HAP-1 (cell line): ENCODE data around the gene DMBX1.

Source experiments
- DNase-seq, 2 experiments: peaks; one replicate each; pipeline ENCODE4 v3.0.0-alpha.2; 2016 to 2020; ENCODE audit warnings: low spot score in 2 of 2
- H3K27me3 ChIP-seq: fragments of 250-450 bp; sonication (Bioruptor Pico); 2 replicates; pipeline ENCODE4 v1.5.1; 2020; ENCODE audit warnings: low read depth, mild to moderate bottlenecking, moderate library complexity
- H3K36me3 ChIP-seq: fragments of 250-450 bp; sonication (Bioruptor Pico); replicated peaks from 2 replicates; pipeline ENCODE4 v1.5.1; 2020; ENCODE audit warnings: mild to moderate bottlenecking
- H3K4me1 ChIP-seq: fragments of 250-450 bp; sonication (Bioruptor Pico); 2 replicates; pipeline ENCODE4 v1.5.1; 2020; ENCODE audit warnings: mild to moderate bottlenecking
- H3K4me3 ChIP-seq: fragments of 250-450 bp; sonication (Bioruptor Pico); 2 replicates; pipeline ENCODE4 v1.5.1; 2020; ENCODE audit warnings: mild to moderate bottlenecking, moderate library complexity
- H3K9me3 ChIP-seq: fragments of 250-450 bp; sonication (Bioruptor Pico); 2 replicates; pipeline ENCODE4 v1.5.1; 2020; ENCODE audit warnings: mild to moderate bottlenecking, moderate library complexity
- in situ Hi-C: fragments of 300-500 bp; cut with MboI; formaldehyde crosslinking; loops from 3 replicates; pipeline ENCODE4 v1.14.3; 2020; ENCODE audit warnings: low sequenced_read_pairs, inconsistent platforms, mixed read lengths

Gene DMBX1

GRCh38 chr1:46480959-46481646 lies 8.5 kb upstream of the DMBX1 start:
- Histone ChIP-seq H3K4me3 (no peak overlapping the region), H3K27me3 (no peaks in the 10 kb centered on the region), H3K9me3 (no peaks in the 10 kb centered on the region), H3K36me3 (no peaks in the 10 kb centered on the region), H3K4me1 (no peaks in the 10 kb centered on the region)
- in situ Hi-C loops, result no loop called here
- DNase-seq, result no peak

GRCh38 chr1:46481961-46482360 lies 7.7 kb upstream of the DMBX1 start:
- no peaks in the 10 kb centered on the region for H3K36me3 ChIP-seq
- no peaks in the 10 kb centered on the region for H3K27me3 ChIP-seq
- in situ Hi-C loops, result no loop called here
- DNase-seq, result no peak
- no peaks in the 10 kb centered on the region for H3K4me1 ChIP-seq
- H3K9me3 ChIP-seq, result no peaks in the 10 kb centered on the region
- no peak overlapping the region for H3K4me3 ChIP-seq

- H3K4me3 ChIP-seq, result no peak overlapping the region
- no peak for DNase-seq
- no peaks in the 10 kb centered on the region for H3K36me3 ChIP-seq
- in situ Hi-C loops, result no loop called here
- H3K27me3 ChIP-seq, result no peaks in the 10 kb centered on the region
- no peaks in the 10 kb centered on the region for H3K4me1 ChIP-seq
- H3K9me3 ChIP-seq, result no peaks in the 10 kb centered on the region
These were observed 6.0 kb upstream of the DMBX1 start for GRCh38 chr1:46483589-46483988.

GRCh38 chr1:46484783-46485490 lies 4.7 kb upstream of the DMBX1 start:
- in situ Hi-C loops, result no loop called here
- Histone ChIP-seq H3K4me3 (no peak overlapping the region), H3K27me3 (no peaks in the 10 kb centered on the region; the same call in 1 of the 2 replicates), H3K9me3 (no peaks in the 10 kb centered on the region), H3K4me1 (no peaks in the 10 kb centered on the region), H3K36me3 (no peaks in the 10 kb centered on the region)
- DNase-seq, result no peak

- Histone ChIP-seq H3K4me3 (no peak overlapping the region), H3K27me3 (peaks cover 4% of the 10 kb centered on the region)
These were observed 3.8 kb upstream of the DMBX1 start for GRCh38 chr1:46485564-46486431.

DNA sequence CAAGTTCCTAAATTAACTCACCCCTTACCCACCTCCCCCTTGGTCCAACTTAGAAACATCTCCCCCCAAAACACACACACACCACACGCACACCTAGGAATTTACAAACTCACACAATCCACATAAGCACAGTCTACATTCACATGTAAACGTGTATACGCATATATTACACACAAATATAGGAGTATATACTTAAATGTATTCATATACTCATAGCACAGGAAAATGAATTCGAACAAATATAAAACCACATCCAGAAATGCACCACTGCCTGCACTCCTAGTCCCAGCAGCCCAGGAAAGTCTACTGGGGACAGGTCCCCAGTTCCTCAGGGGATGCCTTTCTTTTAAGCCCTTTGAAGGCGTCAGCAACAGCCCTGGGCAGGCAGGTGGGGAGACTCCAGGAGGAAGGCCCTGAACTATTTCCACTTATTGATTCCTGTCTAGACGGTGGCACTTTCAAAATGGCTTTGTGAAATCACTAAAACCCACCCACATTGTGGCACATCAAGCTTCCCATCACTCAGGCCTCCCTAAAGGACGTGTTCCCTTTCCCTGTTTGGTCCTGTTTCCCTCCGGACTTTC lies 3.1 kb upstream of the DMBX1 start:
- in situ Hi-C loops, result no loop called here
- Histone ChIP-seq H3K36me3 (no peaks in the 10 kb centered on the region), H3K9me3 (no peaks in the 10 kb centered on the region), H3K27me3 (peaks cover 5% of the 10 kb centered on the region), H3K4me3 (no peak overlapping the region), H3K4me1 (no peaks in the 10 kb centered on the region)
- no peak for DNase-seq

More at GRCh38 chr1:46485564-46486431, 3.8 kb upstream of the DMBX1 start:
- no peaks in the 10 kb centered on the region for H3K4me1 ChIP-seq
- H3K36me3 ChIP-seq, result no peaks in the 10 kb centered on the region
- DNase-seq, result no peak
- in situ Hi-C loops, result no loop called here
- H3K9me3 ChIP-seq, result no peaks in the 10 kb centered on the region

DNA sequence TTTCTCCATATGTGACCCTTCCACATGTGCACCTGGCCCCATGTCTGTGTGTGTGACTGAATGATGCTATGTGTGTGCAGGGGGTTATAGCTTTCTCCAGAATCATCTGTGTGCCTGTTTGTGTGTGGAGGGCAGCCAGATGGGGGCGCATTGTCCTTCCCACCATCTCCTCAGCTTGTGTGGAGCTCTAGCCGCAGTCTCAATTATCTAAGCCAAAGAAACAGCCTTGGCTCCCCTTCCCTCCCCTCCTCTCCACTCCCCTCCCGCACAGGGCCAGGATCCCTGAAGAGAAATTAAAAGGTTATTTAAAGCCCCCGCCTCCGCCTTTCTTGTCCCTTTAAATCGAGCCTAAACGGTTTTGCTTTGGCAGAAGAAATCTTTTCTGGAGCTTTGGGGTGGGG lies 1.8 kb upstream of the DMBX1 start:
- peaks cover 5% of the 10 kb centered on the region for H3K27me3 ChIP-seq
- in situ Hi-C loops, result no loop called here
- H3K4me1 ChIP-seq, result no peaks in the 10 kb centered on the region
- no peaks in the 10 kb centered on the region for H3K36me3 ChIP-seq
- H3K9me3 ChIP-seq, result no peaks in the 10 kb centered on the region
- peak in 1 of 2 experiments; percentile 57 for DNase-seq
- no peak overlapping the region for H3K4me3 ChIP-seq

GRCh38 chr1:46488343-46489168 lies 1.1 kb upstream of the DMBX1 start:
- Histone ChIP-seq H3K36me3 (no peaks in the 10 kb centered on the region), H3K4me1 (no peaks in the 10 kb centered on the region), H3K4me3 (no peak overlapping the region), H3K27me3 (peaks cover 5% of the 10 kb centered on the region), H3K9me3 (no peaks in the 10 kb centered on the region)
- no peak for DNase-seq
- in situ Hi-C loops, result no loop called here

- peak overlapping the region; percentile 51 for H3K4me3 ChIP-seq
- H3K9me3 ChIP-seq, result no peaks in the 10 kb centered on the region
- no peaks in the 10 kb centered on the region for H3K4me1 ChIP-seq
- peaks cover 5% of the 10 kb centered on the region for H3K27me3 ChIP-seq
- no peaks in the 10 kb centered on the region for H3K36me3 ChIP-seq
- no peak for DNase-seq
- in situ Hi-C loops, result no loop called here
These were observed 433 bp upstream of the DMBX1 start for GRCh38 chr1:46489169-46489637.

DNA sequence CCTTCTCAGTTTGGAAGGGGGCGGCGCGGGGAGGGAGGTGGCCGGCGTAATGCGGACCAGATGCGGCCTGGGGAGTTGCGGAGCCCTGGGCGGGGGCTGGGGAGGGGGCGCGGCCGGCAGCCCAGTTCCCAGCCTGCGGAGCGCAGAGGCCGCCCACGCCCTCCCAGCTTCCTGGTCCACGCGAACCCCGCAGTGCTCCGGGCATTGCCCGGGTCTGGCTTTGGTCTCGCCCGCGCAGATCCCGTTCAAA lies 695 bp downstream of the DMBX1 start:
- H3K9me3 ChIP-seq, result no peaks in the 10 kb centered on the region
- no peak for DNase-seq
- no peaks in the 10 kb centered on the region for H3K36me3 ChIP-seq
- in situ Hi-C loops, result no loop called here
- peak overlapping the region; percentile 51 for H3K4me3 ChIP-seq
- H3K27me3 ChIP-seq, result peaks cover 5% of the 10 kb centered on the region
- H3K4me1 ChIP-seq, result no peaks in the 10 kb centered on the region

DNA sequence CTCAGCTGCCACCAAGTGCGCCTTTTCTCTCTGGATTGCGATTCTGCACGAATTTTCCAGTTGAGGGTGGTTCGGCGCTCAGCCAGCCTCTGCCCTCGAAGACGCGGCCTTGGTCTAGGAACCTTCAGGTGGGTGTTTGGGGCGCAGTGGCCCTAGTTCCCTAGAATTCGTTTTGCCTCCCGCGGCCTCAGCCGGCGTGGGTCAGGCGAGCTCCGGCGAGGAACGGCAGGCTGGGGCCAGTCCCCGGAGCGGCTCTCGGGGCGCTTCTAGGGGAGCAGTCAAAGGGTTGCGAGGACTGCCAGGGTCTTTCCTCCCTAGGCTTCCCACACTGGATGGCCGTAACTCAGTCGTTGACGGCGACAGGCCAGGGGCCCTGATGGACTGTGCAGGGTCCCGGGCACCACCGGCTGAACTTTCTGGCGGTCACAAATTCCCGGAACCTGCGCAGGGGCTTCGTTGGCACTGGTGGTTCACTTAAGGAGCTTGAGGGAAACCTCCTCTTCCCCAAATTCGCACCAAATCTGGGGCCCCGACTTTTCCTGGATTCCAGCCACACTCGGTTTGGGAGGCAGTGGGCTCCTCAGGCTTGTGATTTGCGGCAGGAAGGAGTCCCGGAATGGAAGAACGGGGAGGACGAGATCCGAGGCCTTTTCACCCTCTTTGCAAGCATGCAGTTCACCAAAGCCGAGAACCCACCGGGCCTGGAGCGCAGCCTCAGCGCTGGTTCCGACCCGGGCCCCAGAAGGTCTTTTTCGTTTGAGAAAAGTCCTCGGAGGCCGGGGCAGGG lies 1.2 kb downstream of the DMBX1 start:
- Histone ChIP-seq H3K9me3 (no peaks in the 10 kb centered on the region), H3K4me1 (no peaks in the 10 kb centered on the region), H3K36me3 (no peaks in the 10 kb centered on the region), H3K27me3 (peaks cover 5% of the 10 kb centered on the region), H3K4me3 (peak overlapping the region; percentile 51)
- DNase-seq, result no peak
- in situ Hi-C loops, result no loop called here

DNA sequence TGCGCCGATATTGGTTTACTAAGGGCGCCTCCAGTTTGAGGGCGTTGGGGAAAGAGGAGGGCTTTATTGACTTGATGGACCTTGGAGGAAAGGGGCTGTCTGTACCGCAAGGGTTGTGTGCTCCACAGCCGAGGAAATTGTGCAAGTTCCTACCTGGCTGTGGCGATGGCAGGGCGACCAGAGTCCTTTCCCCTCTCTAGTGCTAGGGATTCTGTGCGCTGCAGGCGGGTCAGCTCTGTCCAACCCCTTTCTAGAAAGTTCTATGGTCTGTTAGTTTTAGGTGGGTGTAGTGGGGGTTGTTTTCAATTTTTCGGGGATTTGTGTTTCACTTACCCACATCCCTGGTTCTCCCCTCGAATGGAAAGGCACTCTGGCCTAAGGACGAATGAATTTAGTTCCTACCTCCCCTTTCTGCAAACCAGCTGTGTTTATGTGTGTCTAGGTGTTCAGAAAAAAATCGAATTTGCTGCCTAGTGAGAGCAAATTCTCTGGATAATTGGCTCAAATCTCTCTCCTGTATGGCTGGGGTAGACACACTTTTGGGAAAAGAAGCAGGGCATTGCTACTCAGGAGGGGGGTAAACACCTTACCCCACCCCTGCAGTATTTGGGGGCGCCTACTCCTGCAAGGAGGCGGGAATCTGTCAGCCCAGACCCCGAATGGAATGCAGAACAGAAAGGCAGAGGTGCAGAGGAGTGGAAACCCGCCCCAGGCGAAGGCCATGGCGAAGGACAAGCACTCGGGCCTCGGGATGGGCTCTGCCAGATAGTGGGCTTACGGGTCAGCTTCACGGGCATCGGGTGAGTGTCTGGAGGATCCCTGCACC lies 2.0 kb downstream of the DMBX1 start:
- H3K27me3 ChIP-seq, result peaks cover 5% of the 10 kb centered on the region
- H3K9me3 ChIP-seq, result no peaks in the 10 kb centered on the region
- no peaks in the 10 kb centered on the region for H3K36me3 ChIP-seq
- no peak for DNase-seq
- H3K4me3 ChIP-seq, result no peak overlapping the region
- in situ Hi-C loops, result no loop called here
- no peaks in the 10 kb centered on the region for H3K4me1 ChIP-seq
